Keratinocyte (primary cell): Measurements from ENCODE around the gene UGT3A1. TPM values are rescaled to one million over a fixed set of nuclear protein-coding genes. Genes with fewer than 3 reads are reported as not detected.

Experiments used
- DNase-seq: peaks from one replicate; pipeline ENCODE4 v3.0.0-alpha.2; 2011; ENCODE audit warnings: low read depth, missing footprints, low spot score
- FAIRE-seq: peaks from 2 replicates; lab custom pipeline; 2011; peaks lifted over from hg19 to GRCh38; lab: Jason Lieb, UNC
- H2AFZ ChIP-seq: 2 replicates; pipeline ENCODE4 v1.6.0; 2012; ENCODE audit warnings: low read length, control low read depth, inconsistent platforms; ENCODE audit not compliant: control insufficient read depth
- H3K27ac ChIP-seq: 2 replicates; pipeline ENCODE4 v1.5.1; 2011; ENCODE audit warnings: low read length; ENCODE audit not compliant: control insufficient read depth, insufficient read depth
- H3K27me3 ChIP-seq: 3 replicates; pipeline ENCODE4 v1.6.0; 2011; ENCODE audit warnings: low read length; ENCODE audit not compliant: control insufficient read depth, insufficient read depth; ENCODE audit errors: extremely low read depth
- H3K36me3 ChIP-seq, 2 experiments: 2 replicates in 1 of 2; 3 replicates in 1 of 2; pipeline ENCODE4 v1.5.1; 2011; ENCODE audit warnings: low read length in 2 of 2, mild to moderate bottlenecking in 1 of 2; ENCODE audit not compliant: control insufficient read depth in 2 of 2, insufficient read depth in 2 of 2; ENCODE audit errors: extremely low read depth in 1 of 2
- H3K4me1 ChIP-seq: 3 replicates; pipeline ENCODE4 v1.5.1; 2011; ENCODE audit warnings: low read length; ENCODE audit not compliant: control insufficient read depth, insufficient read depth; ENCODE audit errors: extremely low read depth
- H3K4me2 ChIP-seq: 3 replicates; pipeline ENCODE4 v1.6.0; 2011; ENCODE audit warnings: low read depth, low read length; ENCODE audit not compliant: control insufficient read depth, insufficient read depth; ENCODE audit errors: extremely low read depth
- H3K4me3 ChIP-seq, 3 experiments: fragments of 200-600 bp in 1 of 3; sonication (generic) in 1 of 3; 2 replicates in 2 of 3; 3 replicates in 1 of 3; pipeline ENCODE4 v1.5.1; 2011 to 2016; ENCODE audit warnings: low read length in 3 of 3, mild to moderate bottlenecking in 3 of 3, control low read depth in 2 of 3, inconsistent platforms in 1 of 3, low read depth in 1 of 3, mixed read lengths in 1 of 3, mixed run types in 1 of 3, moderate library complexity in 1 of 3; ENCODE audit not compliant: control insufficient read depth in 2 of 3, insufficient read depth in 2 of 3; ENCODE audit errors: extremely low read depth in 1 of 3
- H3K79me2 ChIP-seq: 2 replicates; pipeline ENCODE4 v1.6.0; 2012; ENCODE audit warnings: low read length; ENCODE audit not compliant: control insufficient read depth, insufficient read depth
- H3K9ac ChIP-seq: 3 replicates; pipeline ENCODE4 v1.6.0; 2011; ENCODE audit warnings: low read length; ENCODE audit not compliant: control insufficient read depth, insufficient read depth; ENCODE audit errors: extremely low read depth
- H3K9me1 ChIP-seq: 3 replicates; pipeline ENCODE4 v1.6.0; 2011; ENCODE audit warnings: low read length; ENCODE audit not compliant: control insufficient read depth, insufficient read depth; ENCODE audit errors: extremely low read depth
- H3K9me3 ChIP-seq: 2 replicates; pipeline ENCODE4 v1.5.1; 2012; ENCODE audit warnings: low read depth, low read length; ENCODE audit not compliant: control insufficient read depth
- H4K20me1 ChIP-seq: 3 replicates; pipeline ENCODE4 v1.6.0; 2011; ENCODE audit warnings: low read length; ENCODE audit not compliant: control insufficient read depth, insufficient read depth; ENCODE audit errors: extremely low read depth
- CTCF ChIP-seq, 3 experiments: IDR thresholded peaks in 1 of 3; conservative IDR thresholded peaks in 1 of 3; optimal IDR thresholded peaks in 1 of 3; 2 replicates in 2 of 3; 3 replicates in 1 of 3; pipeline versions ENCODE3 to v1.5.1; 2011; ENCODE audit warnings: low read length in 3 of 3, mild to moderate bottlenecking in 3 of 3, moderate library complexity in 2 of 3, control low read depth in 1 of 3, inconsistent platforms in 1 of 3; ENCODE audit not compliant: insufficient read depth in 2 of 3; ENCODE audit errors: extremely low read depth in 1 of 3
- EZH2 ChIP-seq: IDR thresholded peaks from one replicate; pipeline ENCODE4 v1.6.1; 2012; ENCODE audit warnings: inconsistent platforms, mild to moderate bottlenecking, low read length, moderate library complexity
- dilution Hi-C: fragments of 300-500 bp; cut with MboI; formaldehyde crosslinking; loops from one replicate; pipeline ENCODE4 v1.7.0; 2020; ENCODE audit warnings: low sequenced_read_pairs; ENCODE audit not compliant: extremely low pct_ligation_motif_present
- polyA plus RNA-seq, 5 experiments: library from polyadenylated mRNA; depleted of rRNA in 3 of 5; stranded (reverse) in 3 of 5; stranded (forward) in 1 of 5; unstranded in 1 of 5; fragments of >200 nt; gene quantifications; 1 replicate in 1 of 5; 2 replicates in 3 of 5; 3 replicates in 1 of 5; pipeline versions ENCODE4 v1.2.1 to v1.2.3, GENCODE V29; 2011 to 2012; ENCODE audit warnings: missing spikeins in 2 of 5, low read depth in 1 of 5, low replicate concordance in 1 of 5

The UGT3A1 gene
- polyA plus RNA-seq, 1 donor (not counting 4 experiments of a cell fraction or from before 2014, with no cell fraction given): not detected

- H3K4me3 ChIP-seq: no peak overlapping the region
- dilution Hi-C loops: no loop called here
- DNase-seq (no peak), FAIRE-seq (no peak)
- H3K36me3 ChIP-seq: no peaks in the 10 kb centered on the region
- TF ChIP-seq CTCF (optimal IDR thresholded peaks at IDR 0.05 in 1 of 3, IDR thresholded peaks at IDR 0.05 in 1 of 3, conservative IDR thresholded peaks at IDR 0.05 in 1 of 3; ENCODE audit: extremely low read depth in 1 of 3, insufficient read depth in 2 of 3, low read length in 3 of 3) (no peak), EZH2 (no peak)
- peaks cover 2% of the 10 kb centered on the region for H3K9me3 ChIP-seq
- H3K27ac ChIP-seq: no peak overlapping the region
- H3K9ac ChIP-seq: no peak overlapping the region
- H3K79me2 ChIP-seq: no peaks in the 10 kb centered on the region
- H3K9me1 ChIP-seq: no peaks in the 10 kb centered on the region
- H3K4me2 ChIP-seq: no peak overlapping the region
- no peak overlapping the region for H2AFZ ChIP-seq
- H3K27me3 ChIP-seq: no peaks in the 10 kb centered on the region
- H3K4me1 ChIP-seq: no peaks in the 10 kb centered on the region
- H4K20me1 ChIP-seq: no peaks in the 10 kb centered on the region
Observed at GRCh38 chr5:36013182-36013581, 22.0 kb upstream of the UGT3A1 start.

GRCh38 chr5:36009698-36010097 is 18.5 kb upstream of the UGT3A1 start:
- Histone ChIP-seq H3K4me1 (no peaks in the 10 kb centered on the region), H2AFZ (no peak overlapping the region), H3K27ac (no peak overlapping the region), H3K27me3 (no peaks in the 10 kb centered on the region), H3K79me2 (no peaks in the 10 kb centered on the region), H4K20me1 (no peaks in the 10 kb centered on the region), H3K9me1 (no peaks in the 10 kb centered on the region), H3K4me2 (no peak overlapping the region), H3K9me3 (peaks cover 2% of the 10 kb centered on the region), H3K4me3 (no peak overlapping the region), H3K36me3 (no peaks in the 10 kb centered on the region), H3K9ac (no peak overlapping the region)
- FAIRE-seq: no peak
- TF ChIP-seq EZH2: no peak
- no peak for TF ChIP-seq CTCF (optimal IDR thresholded peaks at IDR 0.05 in 1 of 3, IDR thresholded peaks at IDR 0.05 in 1 of 3, conservative IDR thresholded peaks at IDR 0.05 in 1 of 3; ENCODE audit: extremely low read depth in 1 of 3, insufficient read depth in 2 of 3, low read length in 3 of 3)
- dilution Hi-C loops: no loop called here
- DNase-seq: no peak
